OCI-LY1 (cell line): ENCODE data around the gene SETSIP.

Source experiments
- H2AFZ ChIP-seq: fragments of 200-600 bp; sonication (generic), shearing (Covaris generic); 2 replicates; pipeline ENCODE4 v1.6.0; 2014; ENCODE audit warnings: antibody characterized with exemption, mild to moderate bottlenecking, low read length
- H3F3A ChIP-seq: fragments of 200-600 bp; sonication (generic), shearing (Covaris generic); 2 replicates; pipeline ENCODE4 v1.6.0; 2014; ENCODE audit warnings: mild to moderate bottlenecking, antibody characterized with exemption, low read length, moderate library complexity; ENCODE audit not compliant: insufficient read depth
- H3K27ac ChIP-seq: fragments of 200-600 bp; sonication (generic); 2 replicates; pipeline ENCODE4 v1.5.1; 2014; ENCODE audit warnings: low read length, mixed run types, mild to moderate bottlenecking, low read depth; ENCODE audit not compliant: poor library complexity, severe bottlenecking
- H3K27me3 ChIP-seq: fragments of 200-600 bp; sonication (generic); 2 replicates; pipeline ENCODE4 v1.6.0; 2014; ENCODE audit warnings: antibody characterized with exemption, mild to moderate bottlenecking, low read length, moderate library complexity; ENCODE audit not compliant: insufficient read depth
- H3K36me3 ChIP-seq: fragments of 200-600 bp; sonication (generic); 2 replicates; pipeline ENCODE4 v1.6.1; 2014; ENCODE audit warnings: mild to moderate bottlenecking, antibody characterized with exemption, low read length, moderate library complexity, mixed read lengths; ENCODE audit not compliant: insufficient read depth
- H3K4me1 ChIP-seq: fragments of 200-600 bp; sonication (generic); 2 replicates; pipeline ENCODE4 v1.5.1; 2014; ENCODE audit warnings: mild to moderate bottlenecking, low read length, moderate library complexity; ENCODE audit not compliant: insufficient read depth, severe bottlenecking
- H3K4me2 ChIP-seq: fragments of 200-600 bp; sonication (generic), shearing (Covaris generic); 2 replicates; pipeline ENCODE4 v1.6.1; 2014; ENCODE audit warnings: low read length
- H3K4me3 ChIP-seq: fragments of 200-600 bp; sonication (generic); 2 replicates; pipeline ENCODE4 v1.5.1; 2014; ENCODE audit warnings: low read length, low read depth, mild to moderate bottlenecking, mixed read lengths; ENCODE audit not compliant: poor library complexity, severe bottlenecking
- H3K79me2 ChIP-seq: fragments of 200-600 bp; shearing (Covaris generic); 2 replicates; pipeline ENCODE4 v1.6.1; 2016; ENCODE audit warnings: mixed run types, low read length, mixed read lengths; ENCODE audit not compliant: insufficient read depth
- H3K9ac ChIP-seq: fragments of 200-600 bp; sonication (generic), shearing (Covaris generic); 2 replicates; pipeline ENCODE4 v1.6.1; 2014; ENCODE audit warnings: mild to moderate bottlenecking, low read length, mixed read lengths
- H3K9me2 ChIP-seq: fragments of 200-600 bp; sonication (generic), shearing (Covaris generic); 2 replicates; pipeline ENCODE4 v1.6.1; 2014; ENCODE audit warnings: low read depth, mild to moderate bottlenecking, low read length, mixed read lengths
- H3K9me3 ChIP-seq: fragments of 200-600 bp; shearing (Covaris generic); 2 replicates; pipeline ENCODE4 v1.6.1; 2014; ENCODE audit warnings: low read length, mixed read lengths
- H4K20me1 ChIP-seq: fragments of 200-600 bp; sonication (generic), shearing (Covaris generic); 2 replicates; pipeline ENCODE4 v1.6.0; 2016; ENCODE audit warnings: mild to moderate bottlenecking, low read length; ENCODE audit not compliant: insufficient read depth
- CTCF ChIP-seq: fragments of 200-600 bp; sonication (generic), shearing (Covaris generic); IDR thresholded peaks from 2 replicates; pipeline ENCODE4 v1.5.1; 2017; ENCODE audit warnings: mild to moderate bottlenecking, antibody characterized with exemption, low read length, moderate library complexity, mixed read lengths
- EZH2 ChIP-seq: fragments of 200-600 bp; sonication (generic), shearing (Covaris generic); IDR thresholded peaks from 2 replicates; pipeline ENCODE4 v1.8.0; 2017; ENCODE audit warnings: borderline replicate concordance, mixed run types, mild to moderate bottlenecking, antibody characterized with exemption, low read length, moderate library complexity, mixed read lengths

The SETSIP gene

GRCh38 chr1:92037400-92037799 lies 37.8 kb downstream of the SETSIP start:
- no peaks in the 10 kb centered on the region for H3K27me3 ChIP-seq
- no peaks in the 10 kb centered on the region for H3K4me1 ChIP-seq
- no peaks in the 10 kb centered on the region for H3K9me2 ChIP-seq
- no peak overlapping the region for H2AFZ ChIP-seq
- no peaks in the 10 kb centered on the region for H3K9me3 ChIP-seq
- no peak overlapping the region for H3K27ac ChIP-seq
- no peaks in the 10 kb centered on the region for H3K79me2 ChIP-seq
- no peak overlapping the region for H3K4me2 ChIP-seq
- H3F3A ChIP-seq = no peaks in the 10 kb centered on the region
- H4K20me1 ChIP-seq = no peaks in the 10 kb centered on the region
- H3K4me3 ChIP-seq = no peak overlapping the region
- no peaks in the 10 kb centered on the region for H3K36me3 ChIP-seq
- no peak overlapping the region for H3K9ac ChIP-seq
- TF ChIP-seq CTCF (no peak), EZH2 (no peak)

GRCh38 chr1:92031281-92032110 lies 43.7 kb downstream of the SETSIP start:
- Histone ChIP-seq H3K4me1 (no peaks in the 10 kb centered on the region), H3K4me2 (no peak overlapping the region)

GRCh38 chr1:92030656-92031107 lies 44.5 kb downstream of the SETSIP start:
- H3K4me3 ChIP-seq = no peak overlapping the region

More at GRCh38 chr1:92031281-92032110, 43.7 kb downstream of the SETSIP start:
- Histone ChIP-seq H3K9ac (no peak overlapping the region), H3K36me3 (no peaks in the 10 kb centered on the region), H3K27me3 (no peaks in the 10 kb centered on the region), H3K9me2 (no peaks in the 10 kb centered on the region), H3K4me3 (no peak overlapping the region), H3F3A (no peaks in the 10 kb centered on the region), H3K27ac (no peak overlapping the region), H3K9me3 (no peaks in the 10 kb centered on the region), H2AFZ (no peak overlapping the region), H4K20me1 (no peaks in the 10 kb centered on the region), H3K79me2 (no peaks in the 10 kb centered on the region)
- TF ChIP-seq EZH2 (no peak), CTCF (no peak)

More at GRCh38 chr1:92030656-92031107, 44.5 kb downstream of the SETSIP start:
- H3K27ac ChIP-seq = no peak overlapping the region
- no peak overlapping the region for H2AFZ ChIP-seq
- H3K4me1 ChIP-seq = no peaks in the 10 kb centered on the region
- H3K79me2 ChIP-seq = no peaks in the 10 kb centered on the region
- H3K4me2 ChIP-seq = no peak overlapping the region; the same call in 1 of the 2 replicates
- no peaks in the 10 kb centered on the region for H4K20me1 ChIP-seq
- no peaks in the 10 kb centered on the region for H3K27me3 ChIP-seq
- no peaks in the 10 kb centered on the region for H3F3A ChIP-seq
- no peaks in the 10 kb centered on the region for H3K9me3 ChIP-seq
- no peak overlapping the region for H3K9ac ChIP-seq
- H3K36me3 ChIP-seq = no peaks in the 10 kb centered on the region
- no peaks in the 10 kb centered on the region for H3K9me2 ChIP-seq
- no peak for TF ChIP-seq EZH2
- no peak for TF ChIP-seq CTCF
